Aorta (tissue), 5 donors: ENCODE measurements around the gene SPDYE4. TPM values are rescaled to one million over a fixed set of nuclear protein-coding genes. Genes with fewer than 3 reads are reported as not detected.

ENCODE experiments used
- ATAC-seq: fragments of 200-7000 bp; cut with Tn5 transposase; one replicate; pipeline ENCODE4 v1.9.1; 2022; ENCODE audit warnings: moderate library complexity; ENCODE audit not compliant: low FRiP score
- DNase-seq, 2 donors: peaks; one replicate each; pipeline ENCODE4 v3.0.0-alpha.2; 2020
- H3K27ac ChIP-seq, 2 donors: one replicate each; pipeline ENCODE4 v1.5.1; 2013; ENCODE audit warnings: low read length in 2 of 2, mild to moderate bottlenecking in 2 of 2, moderate library complexity in 2 of 2, control low read depth in 1 of 2, inconsistent platforms in 1 of 2, low read depth in 1 of 2
- H3K27me3 ChIP-seq, 2 donors: one replicate each; pipeline ENCODE4 v1.6.1; 2013; ENCODE audit warnings: control low read depth in 1 of 2, low read length in 1 of 2, mild to moderate bottlenecking in 1 of 2, moderate library complexity in 1 of 2; ENCODE audit not compliant: insufficient read depth in 2 of 2, control insufficient read depth in 1 of 2
- H3K36me3 ChIP-seq, 2 donors: one replicate each; pipeline ENCODE4 v1.6.1; 2013; ENCODE audit warnings: control low read depth in 1 of 2, low read length in 1 of 2, mild to moderate bottlenecking in 1 of 2; ENCODE audit not compliant: insufficient read depth in 2 of 2, control insufficient read depth in 1 of 2
- H3K4me1 ChIP-seq, 2 donors: one replicate each; pipeline ENCODE4 v1.6.1; 2013; ENCODE audit warnings: low read length in 2 of 2, control low read depth in 1 of 2, mild to moderate bottlenecking in 1 of 2, moderate library complexity in 1 of 2; ENCODE audit not compliant: insufficient read depth in 2 of 2, control insufficient read depth in 1 of 2
- H3K4me3 ChIP-seq, 2 donors: one replicate each; pipeline ENCODE4 v1.5.1; 2013; ENCODE audit warnings: low read length in 2 of 2, control low read depth in 1 of 2, mild to moderate bottlenecking in 1 of 2
- H3K9me3 ChIP-seq: one replicate; pipeline ENCODE4 v1.6.1; 2013; ENCODE audit warnings: mild to moderate bottlenecking, low read length; ENCODE audit not compliant: control insufficient read depth
- WGBS, 2 donors: extraction: QIAGEN DNeasy Blood & Tissue Kit; methylation state at CpG; one replicate each; pipeline ENCODE4 v1.1.7; 2013; 5-methylcytosine and 5-hydroxymethylcytosine counted together
- intact Hi-C, 2 donors: fragments of 100-400 bp; cut with DNase I; formaldehyde crosslinking; loops; one replicate each; pipeline versions ENCODE4 v1.14.2 to v1.15.0; 2022
- polyA plus RNA-seq, 2 donors: library from polyadenylated mRNA; stranded (reverse); fragments of 200-250 nt; gene quantifications; one replicate each; pipeline ENCODE4 v1.2.3, GENCODE V29; 2013
- total RNA-seq, 2 donors: library from RNA; stranded (reverse); fragmentation: NEBNext Ultra II Directional; extraction: Animal tissue kit (Norgen Biotek cat#: 25700); gene quantifications; one replicate each; pipeline ENCODE4 v1.2.1, GENCODE V29; 2021
- donor health status: healthy with polysubstance abuse.
- donor health status: Bipolar disorder and iron deficiency.
- donor health status: DM: no; HTN: no; CAD: no.
- donor health status: DM: no; HTN: no; CAD: no.
- donor health status: DM: yes; HTN: yes; CAD: no.

Gene SPDYE4
- total and polyA plus RNA-seq, 4 donors = not detected

DNA sequence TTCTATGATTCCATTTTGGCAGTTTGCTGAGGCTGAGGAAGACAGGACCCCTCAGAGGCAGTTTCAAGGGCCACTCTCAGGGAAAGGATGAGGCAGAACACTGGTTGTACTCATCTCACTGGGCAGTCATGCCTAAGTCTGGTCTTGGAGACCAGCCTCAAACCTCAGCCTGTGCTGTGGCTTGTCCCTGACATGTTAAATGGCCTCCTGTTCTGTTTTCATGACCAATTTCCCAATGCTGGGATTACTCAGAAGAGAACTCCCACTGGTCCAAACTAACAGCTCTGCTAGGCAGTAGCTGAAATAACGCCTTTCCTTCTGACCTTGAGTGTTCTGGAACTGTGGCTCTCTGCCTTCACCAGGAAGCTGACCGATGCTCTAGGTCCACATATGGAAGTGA is 8.4 kb upstream of the SPDYE4 start:
- ATAC-seq = no peak
- DNase-seq = no peak
- Histone ChIP-seq H3K4me3 (no peak overlapping the region), H3K9me3 (no peaks in the 10 kb centered on the region), H3K4me1 (no peaks in the 10 kb centered on the region), H3K27me3 (no peaks in the 10 kb centered on the region), H3K27ac (no peak overlapping the region), H3K36me3 (no peaks in the 10 kb centered on the region)
- intact Hi-C loops = no loop called here
- WGBS, 2 donors = 92 to 95% methylated on average over 2 of the region's 2 CpGs

GRCh38 chr17:8762012-8762411 is 3.7 kb upstream of the SPDYE4 start:
- intact Hi-C loops = no loop called here

GRCh38 chr17:8757189-8757588 is 1.2 kb downstream of the SPDYE4 start:
- Histone ChIP-seq H3K27ac (no peak overlapping the region), H3K4me3 (no peak overlapping the region), H3K27me3 (no peaks in the 10 kb centered on the region), H3K36me3 (no peaks in the 10 kb centered on the region), H3K9me3 (no peaks in the 10 kb centered on the region), H3K4me1 (no peaks in the 10 kb centered on the region)
- DNase-seq (no peak), ATAC-seq (no peak)
- 95 to 96% methylated on average over 13 of the region's 13 CpGs for WGBS, 2 donors
- intact Hi-C loops = no loop called here

More at GRCh38 chr17:8762012-8762411, 3.7 kb upstream of the SPDYE4 start:
- Histone ChIP-seq H3K27ac (no peak overlapping the region), H3K9me3 (no peaks in the 10 kb centered on the region), H3K27me3 (no peaks in the 10 kb centered on the region), H3K36me3 (no peaks in the 10 kb centered on the region), H3K4me3 (no peak overlapping the region), H3K4me1 (no peaks in the 10 kb centered on the region)
- no peak for ATAC-seq
- 88 to 89% methylated on average over 8 of the region's 8 CpGs for WGBS, 2 donors
- no peak for DNase-seq

- no peak for DNase-seq
- no peak overlapping the region for H3K27ac ChIP-seq
- no peak for ATAC-seq
- H3K27me3 ChIP-seq = no peaks in the 10 kb centered on the region
- WGBS, 2 donors = 93 to 96% methylated on average over 12 of the region's 12 CpGs
- H3K9me3 ChIP-seq = no peaks in the 10 kb centered on the region
- intact Hi-C loops = no loop called here
- H3K4me3 ChIP-seq = no peak overlapping the region
- no peaks in the 10 kb centered on the region for H3K36me3 ChIP-seq
- H3K4me1 ChIP-seq = no peaks in the 10 kb centered on the region
Measured at GRCh38 chr17:8755590-8756255, 2.6 kb downstream of the SPDYE4 start.

GRCh38 chr17:8754890-8755289 is 3.5 kb downstream of the SPDYE4 start:
- Histone ChIP-seq H3K27me3 (no peaks in the 10 kb centered on the region), H3K36me3 (no peaks in the 10 kb centered on the region), H3K4me1 (no peaks in the 10 kb centered on the region), H3K9me3 (no peaks in the 10 kb centered on the region), H3K4me3 (no peak overlapping the region), H3K27ac (no peak overlapping the region)
- ATAC-seq = no peak
- 93% methylated on average over 8 of the region's 8 CpGs for WGBS, 2 donors
- intact Hi-C loops = no loop called here
- DNase-seq = no peak

GRCh38 chr17:8753976-8754440 is 4.3 kb downstream of the SPDYE4 start:
- Histone ChIP-seq H3K9me3 (no peaks in the 10 kb centered on the region), H3K27me3 (no peaks in the 10 kb centered on the region), H3K4me3 (no peak overlapping the region), H3K27ac (no peak overlapping the region), H3K4me1 (no peaks in the 10 kb centered on the region), H3K36me3 (no peaks in the 10 kb centered on the region)
- DNase-seq (no peak), ATAC-seq (no peak)
- 73 to 78% methylated on average over 1 of the region's 1 CpG for WGBS, 2 donors
- intact Hi-C loops = loop anchor here in 1 of 2 donors (2.0 kb wide), 1 partner anchor 31 kb away; no protein-coding TSS in a partner anchor

- ATAC-seq = no peak
- 88 to 90% methylated on average over 11 to 12 of the region's 12 CpGs for WGBS, 2 donors
- no peaks in the 10 kb centered on the region for H3K27me3 ChIP-seq
Measured at GRCh38 chr17:8753136-8753975, 5.0 kb downstream of the SPDYE4 start.

GRCh38 chr17:8749616-8750015 is 8.7 kb downstream of the SPDYE4 start:
- DNase-seq (no peak), ATAC-seq (no peak)
- Histone ChIP-seq H3K4me3 (no peak overlapping the region), H3K27ac (no peak overlapping the region), H3K27me3 (no peaks in the 10 kb centered on the region), H3K9me3 (no peaks in the 10 kb centered on the region), H3K36me3 (no peaks in the 10 kb centered on the region), H3K4me1 (no peaks in the 10 kb centered on the region)
- 88 to 93% methylated on average over 3 of the region's 3 CpGs for WGBS, 2 donors
- intact Hi-C loops = loop anchor here (5.0 kb wide), 2 partner anchors 117 to 122 kb away; partner anchors contain the start of gene MYH10 (in 1 of the 2)

More at GRCh38 chr17:8753136-8753975, 5.0 kb downstream of the SPDYE4 start:
- no peak for DNase-seq
- intact Hi-C loops = loop anchor here in 1 of 2 donors (2.0 kb wide), 1 partner anchor 31 kb away; no protein-coding TSS in a partner anchor
- Histone ChIP-seq H3K4me1 (no peaks in the 10 kb centered on the region), H3K4me3 (no peak overlapping the region), H3K36me3 (no peaks in the 10 kb centered on the region), H3K27ac (no peak overlapping the region), H3K9me3 (no peaks in the 10 kb centered on the region)
